GM23338 (cell line): ENCODE results near the gene KRT75. TPM values are rescaled to one million over a fixed set of nuclear protein-coding genes. Genes with fewer than 3 reads are reported as not detected.

Source experiments
- ATAC-seq: fragments of 200-7000 bp; cut with Tn5 transposase; 3 replicates; pipeline ENCODE4 v1.9.1; 2020
- DNase-seq: peaks from one replicate; pipeline ENCODE4 v3.0.0-alpha.2; 2015; ENCODE audit warnings: low spot score
- H2AFZ ChIP-seq: fragments of 200-600 bp; sonication (generic); 2 replicates; pipeline ENCODE4 v1.8.0; 2016; ENCODE audit warnings: antibody characterized with exemption, mild to moderate bottlenecking, moderate library complexity
- H3F3A ChIP-seq: fragments of 200-600 bp; sonication (generic); replicated peaks from 2 replicates; pipeline ENCODE4 v1.8.0; 2017; ENCODE audit warnings: antibody characterized with exemption, mixed run types, low read depth
- H3K27ac ChIP-seq: fragments of 200-600 bp; sonication (generic); 2 replicates; pipeline ENCODE4 v1.6.1; 2016; ENCODE audit warnings: low read depth
- H3K27me3 ChIP-seq: fragments of 200-600 bp; sonication (generic); 2 replicates; pipeline ENCODE4 v1.8.0; 2016; ENCODE audit warnings: mild to moderate bottlenecking, mixed run types, moderate library complexity; ENCODE audit not compliant: insufficient read depth
- H3K36me3 ChIP-seq: fragments of 200-600 bp; sonication (generic); 2 replicates; pipeline ENCODE4 v1.8.0; 2016; ENCODE audit warnings: mild to moderate bottlenecking; ENCODE audit not compliant: insufficient read depth
- H3K4me1 ChIP-seq: fragments of 200-600 bp; sonication (generic); 2 replicates; pipeline ENCODE4 v1.8.0; 2016; ENCODE audit warnings: mild to moderate bottlenecking, moderate library complexity; ENCODE audit not compliant: insufficient read depth
- H3K4me2 ChIP-seq: fragments of 200-600 bp; sonication (generic); 2 replicates; pipeline ENCODE4 v1.7.1; 2017; ENCODE audit warnings: mixed run types
- H3K4me3 ChIP-seq: fragments of 200-600 bp; sonication (generic); 2 replicates; pipeline ENCODE4 v1.6.1; 2016; ENCODE audit warnings: mixed run types
- H3K79me2 ChIP-seq: fragments of 200-600 bp; sonication (generic); replicated peaks from 2 replicates; pipeline ENCODE4 v1.8.0; 2017; ENCODE audit warnings: mild to moderate bottlenecking; ENCODE audit not compliant: insufficient read depth
- H3K9me2 ChIP-seq: fragments of 200-600 bp; sonication (generic); 2 replicates; pipeline ENCODE4 v1.8.0; 2017; ENCODE audit not compliant: insufficient read depth
- H4K20me1 ChIP-seq: fragments of 200-600 bp; sonication (generic); replicated peaks from 2 replicates; pipeline ENCODE4 v1.8.0; 2017; ENCODE audit warnings: mild to moderate bottlenecking; ENCODE audit not compliant: insufficient read depth
- H3K27ac Mint-ChIP-seq: 2 replicates; pipeline ENCODE4 v1.8.0; 2020; ENCODE audit warnings: inconsistent platforms, mild to moderate bottlenecking, moderate library complexity, mixed read lengths
- H3K27me3 Mint-ChIP-seq: 3 replicates; pipeline ENCODE4 v1.8.0; 2022; ENCODE audit warnings: low read depth, mild to moderate bottlenecking, moderate library complexity, mixed read lengths, inconsistent platforms; ENCODE audit not compliant: insufficient read depth, poor library complexity
- H3K36me3 Mint-ChIP-seq: 3 replicates; pipeline ENCODE4 v1.8.0; 2021; ENCODE audit warnings: low read depth, mild to moderate bottlenecking, inconsistent platforms, moderate library complexity, mixed read lengths
- H3K4me1 Mint-ChIP-seq: 3 replicates; pipeline ENCODE4 v1.8.0; 2020; ENCODE audit warnings: mild to moderate bottlenecking, inconsistent platforms, mixed read lengths
- H3K4me3 Mint-ChIP-seq: 3 replicates; pipeline ENCODE4 v1.8.0; 2021; ENCODE audit warnings: moderate library complexity, mild to moderate bottlenecking, inconsistent platforms, mixed read lengths
- H3K9me3 Mint-ChIP-seq: 3 replicates; pipeline ENCODE4 v1.8.0; 2020; ENCODE audit warnings: moderate library complexity, mild to moderate bottlenecking, inconsistent platforms, mixed read lengths
- CREB1 ChIP-seq: fragments of 250-450 bp; sonication (Bioruptor Pico); IDR thresholded peaks from 2 replicates; pipeline ENCODE4 v1.5.0; 2020; ENCODE audit warnings: low read depth, mild to moderate bottlenecking, moderate library complexity
- CTCF ChIP-seq, 2 experiments: fragments of 200-600 bp in 1 of 2; sonication (generic) in 1 of 2; conservative IDR thresholded peaks; 2 replicates each; pipeline versions ENCODE4 v1.5.1 to v1.6.1; 2016 to 2017; ENCODE audit warnings: antibody characterized with exemption in 2 of 2, low read depth in 2 of 2, mild to moderate bottlenecking in 2 of 2, moderate library complexity in 1 of 2
- ETS1 ChIP-seq: IDR thresholded peaks from 2 replicates; pipeline ENCODE4 v1.6.1; 2016; ENCODE audit warnings: antibody characterized with exemption
- JUNB ChIP-seq: IDR thresholded peaks from one replicate; pipeline ENCODE4 v1.6.1; 2016; ENCODE audit warnings: antibody characterized with exemption; ENCODE audit not compliant: unreplicated experiment
- NANOG ChIP-seq: IDR thresholded peaks from 2 replicates; pipeline ENCODE4 v1.6.1; 2016; ENCODE audit warnings: antibody characterized with exemption, borderline replicate concordance
- POLR2AphosphoS5 ChIP-seq: IDR thresholded peaks from 2 replicates; pipeline ENCODE4 v1.6.1; 2016; ENCODE audit warnings: antibody characterized with exemption, low read depth
- REST ChIP-seq: IDR thresholded peaks from one replicate; pipeline ENCODE4 v1.6.1; 2018; ENCODE audit warnings: antibody characterized with exemption; ENCODE audit not compliant: unreplicated experiment
- ZNF331 ChIP-seq: fragments of 250-450 bp; sonication (Bioruptor Pico); IDR thresholded peaks from 2 replicates; pipeline ENCODE4 v1.5.0; 2020; ENCODE audit warnings: low read depth, mild to moderate bottlenecking, moderate library complexity
- ZNF462 ChIP-seq: fragments of 250-450 bp; sonication (Bioruptor Pico); IDR thresholded peaks from 2 replicates; pipeline ENCODE4 v1.5.0; 2020; ENCODE audit warnings: mild to moderate bottlenecking, moderate library complexity
- polyA plus RNA-seq: library from polyadenylated mRNA; unstranded; fragments of >200 nt; fragmentation: Nextera tagmentation; extraction: Ambion mirVana; gene quantifications from 2 replicates; pipeline ENCODE4 v1.2.1, GENCODE V29; 2016
- total RNA-seq: library from RNA; depleted of rRNA; stranded (reverse); fragments of >200 nt; shearing (Covaris generic); gene quantifications from 2 replicates; pipeline ENCODE4 v1.2.3, GENCODE V29; 2014

The KRT75 gene
- total and polyA plus RNA-seq, 2 experiments from 2014 or later = not detected

GRCh38 chr12:52443966-52444365 lies 9.8 kb upstream of the KRT75 start:
- no peak overlapping the region for H2AFZ ChIP-seq
- no peak overlapping the region for H3K27ac ChIP-seq
- peaks cover 5% of the 10 kb centered on the region; the same call in 1 of the 2 replicates for H3K4me1 ChIP-seq
- Mint-ChIP-seq H3K4me3 (no peak overlapping the region), H3K4me1 (peaks cover 17% of the 10 kb centered on the region), H3K36me3 (no peaks in the 10 kb centered on the region; the same call in 2 of the 3 replicates), H3K27me3 (peaks cover 2% of the 10 kb centered on the region), H3K9me3 (no peaks in the 10 kb centered on the region; the same call in 2 of the 3 replicates), H3K27ac (no peak overlapping the region)
- H3K9me2 ChIP-seq = no peaks in the 10 kb centered on the region
- H4K20me1 ChIP-seq = no peaks in the 10 kb centered on the region
- no peak overlapping the region for H3K4me2 ChIP-seq
- H3K4me3 ChIP-seq = no peak overlapping the region
- TF ChIP-seq ZNF462 (CRISPR knock-in tag) (no peak), CREB1 (CRISPR knock-in tag) (no peak)
- DNase-seq (no peak), ATAC-seq (no peak)
- no peaks in the 10 kb centered on the region for H3F3A ChIP-seq
- no peaks in the 10 kb centered on the region for H3K27me3 ChIP-seq
- no peaks in the 10 kb centered on the region for H3K36me3 ChIP-seq
- H3K79me2 ChIP-seq = no peaks in the 10 kb centered on the region

- Histone ChIP-seq H3K4me2 (peak overlapping the region; percentile 56; the same call in 1 of the 2 replicates), H3K27me3 (no peaks in the 10 kb centered on the region), H2AFZ (peak overlapping the region; percentile 75), H3K79me2 (no peaks in the 10 kb centered on the region), H3F3A (no peaks in the 10 kb centered on the region), H3K4me3 (no peak overlapping the region; the same call in 1 of the 2 replicates), H3K27ac (no peak overlapping the region), H3K4me1 (peaks cover 5% of the 10 kb centered on the region; the same call in 1 of the 2 replicates), H3K36me3 (no peaks in the 10 kb centered on the region), H4K20me1 (no peaks in the 10 kb centered on the region), H3K9me2 (no peaks in the 10 kb centered on the region)
- Mint-ChIP-seq H3K36me3 (no peaks in the 10 kb centered on the region; the same call in 2 of the 3 replicates), H3K27me3 (peaks cover 2% of the 10 kb centered on the region), H3K27ac (peak overlapping the region; percentile 77), H3K9me3 (no peaks in the 10 kb centered on the region; the same call in 2 of the 3 replicates), H3K4me1 (peaks cover 17% of the 10 kb centered on the region), H3K4me3 (peak overlapping the region; percentile 25; the same call in 1 of the 3 replicates)
- peak; percentile 97 for ATAC-seq
- DNase-seq = peak; percentile 62
- TF ChIP-seq ETS1 (no peak), POLR2AphosphoS5 (no peak), REST (no peak), CTCF (conservative IDR thresholded peaks at IDR 0.05; ENCODE audit: low read depth in 2 of 2) (peak in 1 of 2 experiments; percentile 51; a peak in 2 of 4 replicates), NANOG (no peak), ZNF331 (CRISPR knock-in tag) (no peak), JUNB (no peak)
These were observed 8.5 kb upstream of the KRT75 start for GRCh38 chr12:52442600-52443061.
